ENCODE data around the gene GPR142.

- TF ChIP-seq CTCF (conservative IDR thresholded peaks at IDR 0.05 in 1 of 2, IDR thresholded peaks at IDR 0.05 in 1 of 2; ENCODE audit: extremely low read depth in 1 of 2, insufficient read depth in 1 of 2, low read depth in 1 of 2, low read length in 2 of 2) (no peak), EZH2 (IDR thresholded peaks at IDR 0.05; ENCODE audit: borderline replicate concordance, low read length) (no peak)
These were observed 17.9 kb downstream of the GPR142 start for GRCh38 chr17:74385201-74385600.
